Upper lobe of left lung (tissue), 4 donors: ENCODE data around the gene MAD1L1.

Experiments
- CTCF ChIP-seq, 6 experiments: fragments of 450-650 bp in 4 of 6; fragments of 200-600 bp in 2 of 6; sonication (generic) in 2 of 6; IDR thresholded peaks; one replicate each; pipeline ENCODE4 v1.5.1; 2016 to 2019; ENCODE audit warnings: antibody characterized with exemption in 6 of 6
- EP300 ChIP-seq, 4 donors: sonication (generic); formaldehyde crosslinking; IDR thresholded peaks; one replicate each; pipeline ENCODE4 v1.5.1; 2017; ENCODE audit warnings: antibody characterized with exemption in 4 of 4, control low read depth in 2 of 4
- POLR2A ChIP-seq, 4 donors: fragments of 450-650 bp; IDR thresholded peaks; one replicate each; pipeline ENCODE4 v1.5.1; 2016 to 2017; ENCODE audit warnings: antibody characterized with exemption in 4 of 4, mild to moderate bottlenecking in 2 of 4
- POLR2AphosphoS5 ChIP-seq, 2 donors: sonication (generic); formaldehyde crosslinking; IDR thresholded peaks; one replicate each; pipeline ENCODE4 v1.5.1; 2017; ENCODE audit warnings: antibody characterized with exemption in 2 of 2

- TF ChIP-seq CTCF (IDR thresholded peaks at IDR 0.05) (no peak), POLR2A (IDR thresholded peaks at IDR 0.05) (no peak), POLR2AphosphoS5 (IDR thresholded peaks at IDR 0.05) (no peak), EP300 (IDR thresholded peaks at IDR 0.05) (no peak)
Observed at GRCh38 chr7:2076649-2077064, 156.1 kb downstream of the MAD1L1 start.
